Suprapubic skin (tissue), 3 donors: ENCODE data around the gene SERPINA6.

Experiments
- CTCF ChIP-seq, 2 donors: fragments of 200-600 bp in 1 of 2; fragments of 450-650 bp in 1 of 2; sonication (generic) in 1 of 2; IDR thresholded peaks; one replicate each; pipeline ENCODE4 v1.5.1; 2016 to 2019; ENCODE audit warnings: antibody characterized with exemption in 2 of 2, mild to moderate bottlenecking in 1 of 2, moderate library complexity in 1 of 2
- POLR2A ChIP-seq, 2 donors: fragments of 450-650 bp; IDR thresholded peaks; one replicate each; pipeline ENCODE4 v1.6.1; 2017; ENCODE audit warnings: antibody characterized with exemption in 2 of 2, mild to moderate bottlenecking in 2 of 2, moderate library complexity in 2 of 2

GRCh38 chr14:94355191-94355794, 32.2 kb upstream of the SERPINA6 start:
- TF ChIP-seq CTCF (IDR thresholded peaks at IDR 0.05) (peak in 1 of 2 donors; percentile 41), POLR2A (IDR thresholded peaks at IDR 0.05) (no peak)
